Stomach (tissue), 4 donors: ENCODE measurements around the gene TMEM182.

Experiments
- POLR2A ChIP-seq, 4 donors: fragments of 450-650 bp; IDR thresholded peaks; one replicate each; pipeline ENCODE4 v1.6.1; 2016; ENCODE audit warnings: antibody characterized with exemption in 4 of 4, control low read depth in 2 of 4, mild to moderate bottlenecking in 1 of 4, moderate library complexity in 1 of 4
- POLR2AphosphoS5 ChIP-seq, 3 donors: sonication (generic); formaldehyde crosslinking; IDR thresholded peaks; one replicate each; pipeline ENCODE4 v1.6.1; 2016; ENCODE audit warnings: antibody characterized with exemption in 3 of 3
- TF ChIP-seq, protein P1 (sequence below), 7 experiments: fragments of 450-650 bp in 4 of 7; fragments of 200-600 bp in 3 of 7; sonication (generic) in 3 of 7; IDR thresholded peaks; one replicate each; pipeline ENCODE4 v1.5.1; 2016 to 2019; ENCODE audit warnings: antibody characterized with exemption in 7 of 7, control low read depth in 2 of 7, mild to moderate bottlenecking in 1 of 7

GRCh38 chr2:102852867-102853266 is 91.0 kb downstream of the TMEM182 start:
- TF ChIP-seq, protein P1, sequence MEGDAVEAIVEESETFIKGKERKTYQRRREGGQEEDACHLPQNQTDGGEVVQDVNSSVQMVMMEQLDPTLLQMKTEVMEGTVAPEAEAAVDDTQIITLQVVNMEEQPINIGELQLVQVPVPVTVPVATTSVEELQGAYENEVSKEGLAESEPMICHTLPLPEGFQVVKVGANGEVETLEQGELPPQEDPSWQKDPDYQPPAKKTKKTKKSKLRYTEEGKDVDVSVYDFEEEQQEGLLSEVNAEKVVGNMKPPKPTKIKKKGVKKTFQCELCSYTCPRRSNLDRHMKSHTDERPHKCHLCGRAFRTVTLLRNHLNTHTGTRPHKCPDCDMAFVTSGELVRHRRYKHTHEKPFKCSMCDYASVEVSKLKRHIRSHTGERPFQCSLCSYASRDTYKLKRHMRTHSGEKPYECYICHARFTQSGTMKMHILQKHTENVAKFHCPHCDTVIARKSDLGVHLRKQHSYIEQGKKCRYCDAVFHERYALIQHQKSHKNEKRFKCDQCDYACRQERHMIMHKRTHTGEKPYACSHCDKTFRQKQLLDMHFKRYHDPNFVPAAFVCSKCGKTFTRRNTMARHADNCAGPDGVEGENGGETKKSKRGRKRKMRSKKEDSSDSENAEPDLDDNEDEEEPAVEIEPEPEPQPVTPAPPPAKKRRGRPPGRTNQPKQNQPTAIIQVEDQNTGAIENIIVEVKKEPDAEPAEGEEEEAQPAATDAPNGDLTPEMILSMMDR (IDR thresholded peaks at IDR 0.05), result no peak
- no peak for TF ChIP-seq POLR2A (IDR thresholded peaks at IDR 0.05)
- TF ChIP-seq POLR2AphosphoS5 (IDR thresholded peaks at IDR 0.05), result no peak
